ACC112 (cell line): ENCODE results near the gene DIO3.
"Not testable (repeated sequence)": the region's sequence is repeated elsewhere in the genome, so short reads cannot be mapped to it uniquely, and the experiment has no call there.

ENCODE experiments used
- H2AFZ ChIP-seq: fragments of 200-600 bp; sonication (generic); one replicate; pipeline ENCODE4 v1.6.0; 2017; ENCODE audit warnings: antibody characterized with exemption, low read length; ENCODE audit not compliant: unreplicated experiment
- H3K27ac ChIP-seq: fragments of 200-600 bp; sonication (generic); 2 replicates; pipeline ENCODE4 v1.5.1; 2014; ENCODE audit warnings: low read depth, mild to moderate bottlenecking, antibody characterized with exemption, low read length, moderate library complexity
- H3K27me3 ChIP-seq: fragments of 200-600 bp; sonication (generic); 2 replicates; pipeline ENCODE4 v1.6.1; 2014; ENCODE audit warnings: mild to moderate bottlenecking, antibody characterized with exemption, low read length, moderate library complexity, mixed read lengths; ENCODE audit not compliant: insufficient read depth
- H3K36me3 ChIP-seq: fragments of 200-600 bp; sonication (generic); 2 replicates; pipeline ENCODE4 v1.6.1; 2016; ENCODE audit warnings: mild to moderate bottlenecking, antibody characterized with exemption, low read length, moderate library complexity, mixed read lengths; ENCODE audit not compliant: insufficient read depth
- H3K4me1 ChIP-seq: fragments of 200-600 bp; sonication (generic); one replicate; pipeline ENCODE4 v1.6.1; 2016; ENCODE audit warnings: low read length, mixed read lengths; ENCODE audit not compliant: insufficient read depth, unreplicated experiment, control insufficient read depth
- H3K4me3 ChIP-seq: fragments of 200-600 bp; sonication (generic); 2 replicates; pipeline ENCODE4 v1.5.1; 2014; ENCODE audit warnings: mild to moderate bottlenecking, low read depth, low read length
- H3K79me2 ChIP-seq: fragments of 200-600 bp; sonication (generic); one replicate; pipeline ENCODE4 v1.6.0; 2016; ENCODE audit warnings: low read length; ENCODE audit not compliant: control insufficient read depth, unreplicated experiment, insufficient read depth

The DIO3 gene

DNA sequence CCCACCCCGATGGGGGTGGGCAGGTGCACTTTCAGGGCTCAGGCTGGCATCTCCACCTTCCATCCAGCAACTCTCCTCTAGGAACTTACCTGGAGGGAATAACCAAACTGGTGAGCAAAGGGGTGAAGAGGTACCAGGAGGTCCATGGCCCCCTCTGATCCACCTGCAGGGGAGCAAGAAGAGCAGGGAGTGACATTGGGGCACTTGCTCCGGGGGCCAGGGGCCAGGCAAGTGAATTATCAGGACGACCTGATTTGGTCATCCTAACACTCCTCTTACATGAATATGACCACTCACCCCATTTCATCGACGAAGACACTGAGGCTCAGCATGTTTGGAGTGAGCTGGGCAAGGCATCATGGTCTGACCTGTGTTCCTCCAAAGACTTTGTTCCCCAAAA, 6.0 kb downstream of the DIO3 start:
- no peaks in the 10 kb centered on the region for H3K36me3 ChIP-seq
- no peak overlapping the region for H3K4me3 ChIP-seq
- no peak overlapping the region for H3K27ac ChIP-seq
- H3K4me1 ChIP-seq = no peaks in the 10 kb centered on the region
- H3K27me3 ChIP-seq = peaks cover 54% of the 10 kb centered on the region
- H2AFZ ChIP-seq = no peak overlapping the region
- H3K79me2 ChIP-seq = no peaks in the 10 kb centered on the region

DNA sequence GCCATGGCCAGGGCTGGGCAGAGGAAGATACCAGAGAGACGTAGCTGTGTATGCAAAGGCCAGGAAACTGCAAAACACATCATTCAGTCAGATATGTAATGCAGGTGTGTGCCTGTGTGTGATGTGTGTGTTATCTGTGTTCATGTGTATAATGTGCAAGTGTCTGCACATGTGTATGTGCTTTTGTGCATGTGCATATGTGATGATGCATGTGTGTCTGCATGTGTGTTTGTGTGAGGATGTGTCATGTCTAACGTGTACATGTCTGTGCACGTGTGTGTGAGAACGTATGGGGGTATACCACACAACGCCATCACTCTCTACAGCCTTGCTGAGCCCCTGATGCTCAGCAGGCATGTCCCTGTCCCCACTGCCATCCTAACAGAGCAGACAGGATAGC, 9.7 kb downstream of the DIO3 start:
- H3K4me3 ChIP-seq = no peak overlapping the region
- H3K36me3 ChIP-seq = no peaks in the 10 kb centered on the region
- H3K79me2 ChIP-seq = no peaks in the 10 kb centered on the region
- no peak overlapping the region for H2AFZ ChIP-seq
- peaks cover 20% of the 10 kb centered on the region for H3K27me3 ChIP-seq
- no peak overlapping the region for H3K27ac ChIP-seq
- H3K4me1 ChIP-seq = no peaks in the 10 kb centered on the region

DNA sequence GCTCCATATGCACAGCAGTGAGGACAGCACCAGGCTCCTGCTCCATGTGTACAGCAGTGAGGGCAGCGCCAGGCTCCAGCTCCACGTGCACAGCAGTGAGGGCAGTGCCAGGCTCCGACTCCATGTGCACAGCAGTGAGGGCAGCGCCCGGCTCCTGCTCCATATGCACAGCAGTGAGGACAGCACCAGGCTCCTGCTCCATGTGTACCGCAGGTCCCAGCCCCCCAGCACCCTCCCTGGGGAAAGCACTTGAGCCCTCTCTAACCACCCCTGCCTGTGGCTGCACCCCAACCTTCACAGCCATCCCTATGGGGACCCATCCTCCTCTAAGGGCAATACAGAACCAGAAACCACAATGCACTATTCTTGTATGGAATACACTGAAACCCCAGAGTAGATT, 11.2 kb downstream of the DIO3 start:
- H3K79me2 ChIP-seq, H3K27ac ChIP-seq, H3K36me3 ChIP-seq, H3K27me3 ChIP-seq, H2AFZ ChIP-seq, H3K4me3 ChIP-seq, H3K4me1 ChIP-seq: not testable (repeated sequence)

DNA sequence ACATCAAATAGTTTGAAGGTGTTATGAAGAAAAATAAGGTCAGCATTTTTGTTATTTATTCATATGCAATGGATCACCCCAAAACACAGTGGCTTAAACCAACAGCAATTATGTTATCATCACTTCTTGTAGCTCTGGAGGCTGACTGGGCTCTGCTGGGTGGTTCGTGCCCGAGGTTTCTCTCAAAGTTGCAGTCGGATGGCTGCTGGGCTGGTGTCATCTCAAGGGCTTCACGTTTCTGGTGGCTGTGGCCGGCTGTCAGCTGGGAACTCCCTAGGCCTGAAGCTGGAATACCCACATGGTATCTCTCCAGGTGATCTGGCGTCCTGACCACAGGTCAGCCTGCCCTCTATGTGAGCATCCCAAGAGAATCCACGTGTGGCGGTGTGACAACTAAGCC, 12.0 kb downstream of the DIO3 start:
- no peak overlapping the region for H2AFZ ChIP-seq
- peaks cover 8% of the 10 kb centered on the region for H3K27me3 ChIP-seq
- no peak overlapping the region for H3K27ac ChIP-seq
- no peaks in the 10 kb centered on the region for H3K36me3 ChIP-seq
- H3K79me2 ChIP-seq = no peaks in the 10 kb centered on the region
- no peak overlapping the region for H3K4me3 ChIP-seq
- no peaks in the 10 kb centered on the region for H3K4me1 ChIP-seq

DNA sequence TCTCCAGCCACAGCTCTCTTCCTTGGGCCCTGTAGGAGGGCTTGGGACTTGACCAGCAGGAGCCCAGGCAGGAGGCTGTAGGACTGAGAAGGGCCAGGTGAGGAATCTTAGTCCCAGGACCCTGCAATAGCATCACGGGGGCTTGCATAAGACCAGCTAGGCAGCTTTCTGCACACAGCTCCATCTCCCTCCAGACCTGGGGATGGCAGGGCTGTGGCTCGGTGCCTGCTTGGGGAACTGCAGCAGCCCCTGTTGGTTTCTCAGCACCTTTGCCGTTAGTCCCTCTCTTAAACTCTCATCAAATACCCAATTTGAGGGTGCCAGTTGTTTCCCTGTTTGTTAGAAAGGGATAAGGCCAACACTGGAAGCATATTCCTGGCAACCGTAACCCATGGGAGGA, 14.3 kb downstream of the DIO3 start:
- H3K79me2 ChIP-seq = no peaks in the 10 kb centered on the region
- H3K4me3 ChIP-seq = no peak overlapping the region
- no peak overlapping the region for H2AFZ ChIP-seq
- H3K27ac ChIP-seq = no peak overlapping the region
- peaks cover 14% of the 10 kb centered on the region for H3K27me3 ChIP-seq
- H3K4me1 ChIP-seq = no peaks in the 10 kb centered on the region
- no peaks in the 10 kb centered on the region for H3K36me3 ChIP-seq

DNA sequence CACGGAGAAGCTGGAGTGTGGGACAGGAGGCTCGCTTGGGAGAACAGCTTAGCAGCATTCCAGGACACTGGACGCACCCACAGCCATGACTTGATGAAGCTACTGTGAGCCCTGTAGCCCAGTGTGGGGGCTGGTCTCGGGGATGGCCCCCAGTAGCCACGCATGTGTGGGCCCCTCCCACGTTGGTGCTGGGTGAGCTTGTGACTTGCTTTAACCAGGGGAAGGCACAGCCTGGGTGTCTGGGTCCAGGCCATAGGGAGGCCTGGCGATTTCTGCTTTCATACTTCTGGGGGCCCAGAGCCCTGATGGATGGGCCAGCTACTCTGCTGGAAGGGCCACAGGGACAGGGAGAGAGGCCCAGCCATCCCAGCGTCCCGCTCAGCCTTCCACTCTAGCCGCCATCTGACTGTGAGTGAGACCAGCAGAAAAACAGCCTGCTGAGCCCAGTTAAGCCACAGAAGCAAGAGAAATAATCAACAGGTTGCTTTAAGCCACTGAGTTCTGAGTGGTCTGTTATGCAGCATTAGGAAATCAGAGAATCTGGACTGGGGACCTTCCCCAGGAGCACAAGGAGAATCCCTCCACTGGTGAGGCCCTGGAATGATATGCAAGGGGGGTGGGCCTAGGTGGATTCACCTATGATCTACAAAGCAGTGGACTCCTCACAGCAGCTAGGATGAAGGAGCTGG, 16.1 kb downstream of the DIO3 start:
- H2AFZ ChIP-seq = no peak overlapping the region
- no peak overlapping the region for H3K27ac ChIP-seq
- H3K27me3 ChIP-seq = peaks cover 21% of the 10 kb centered on the region
- no peak overlapping the region for H3K4me3 ChIP-seq
- no peaks in the 10 kb centered on the region for H3K4me1 ChIP-seq
- no peaks in the 10 kb centered on the region for H3K79me2 ChIP-seq
- H3K36me3 ChIP-seq = no peaks in the 10 kb centered on the region

DNA sequence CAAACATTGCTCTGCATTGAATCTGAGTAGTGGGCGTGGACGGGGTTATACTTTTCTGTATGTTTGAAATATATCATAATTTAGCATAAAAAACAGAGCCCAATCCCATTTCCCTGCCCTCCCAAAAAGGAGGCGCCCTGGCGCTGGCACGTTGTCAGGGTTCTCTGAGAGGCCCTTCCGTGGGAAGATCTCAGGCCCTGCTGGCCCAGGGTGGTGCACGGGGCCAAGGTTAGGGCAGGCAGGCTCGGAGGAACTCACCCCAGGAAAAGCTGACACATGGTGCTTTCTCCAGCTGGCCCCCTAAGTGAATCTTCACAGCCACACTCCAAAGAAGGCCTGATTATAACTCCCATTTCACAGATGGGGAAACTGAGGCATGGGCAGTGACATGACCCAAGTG, 17.2 kb downstream of the DIO3 start:
- no peak overlapping the region for H3K27ac ChIP-seq
- peaks cover 23% of the 10 kb centered on the region; the same call in 1 of the 2 replicates for H3K27me3 ChIP-seq
- no peak overlapping the region for H3K4me3 ChIP-seq
- H3K36me3 ChIP-seq = no peaks in the 10 kb centered on the region
- H2AFZ ChIP-seq = no peak overlapping the region
- H3K4me1 ChIP-seq = no peaks in the 10 kb centered on the region
- H3K79me2 ChIP-seq = no peaks in the 10 kb centered on the region

DNA sequence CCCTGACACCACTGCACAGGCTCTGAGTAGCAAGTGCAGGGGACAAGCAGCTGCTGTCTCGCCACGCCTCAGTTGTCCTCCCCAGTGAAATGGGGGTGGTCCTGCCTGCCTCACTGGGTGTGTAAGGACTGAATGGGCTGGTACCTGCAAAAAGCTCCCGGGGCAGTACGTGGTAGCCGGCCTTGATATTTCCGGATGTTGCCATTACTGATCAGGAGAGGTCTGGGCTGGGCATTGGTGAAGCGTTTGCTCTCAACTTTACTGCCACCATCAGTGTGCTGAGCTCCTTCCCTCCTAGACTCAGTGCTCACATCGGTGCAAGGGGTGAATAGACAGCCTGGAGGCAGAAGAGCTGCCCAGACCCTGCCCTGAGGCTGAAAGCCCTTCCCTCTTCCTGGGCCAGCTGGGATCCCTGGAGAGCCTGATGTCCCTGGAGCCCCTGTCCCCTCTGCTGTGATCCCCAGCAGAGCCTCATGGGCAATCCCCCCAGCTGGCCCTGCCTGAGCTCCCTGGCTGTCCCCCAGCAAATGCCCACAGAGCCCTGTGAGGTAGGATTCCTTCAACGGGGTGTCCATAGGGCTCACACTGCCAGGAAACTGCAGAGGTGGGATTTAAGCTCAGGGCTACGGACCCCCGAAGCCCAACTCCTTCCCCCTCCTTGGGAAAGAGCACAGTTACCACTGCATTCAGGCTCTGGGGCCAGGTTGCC, 18.2 kb downstream of the DIO3 start:
- no peaks in the 10 kb centered on the region for H3K36me3 ChIP-seq
- H3K4me3 ChIP-seq = no peak overlapping the region
- H3K27ac ChIP-seq = no peak overlapping the region
- H2AFZ ChIP-seq = no peak overlapping the region
- peaks cover 23% of the 10 kb centered on the region; the same call in 1 of the 2 replicates for H3K27me3 ChIP-seq
- H3K79me2 ChIP-seq = no peaks in the 10 kb centered on the region
- no peaks in the 10 kb centered on the region for H3K4me1 ChIP-seq

DNA sequence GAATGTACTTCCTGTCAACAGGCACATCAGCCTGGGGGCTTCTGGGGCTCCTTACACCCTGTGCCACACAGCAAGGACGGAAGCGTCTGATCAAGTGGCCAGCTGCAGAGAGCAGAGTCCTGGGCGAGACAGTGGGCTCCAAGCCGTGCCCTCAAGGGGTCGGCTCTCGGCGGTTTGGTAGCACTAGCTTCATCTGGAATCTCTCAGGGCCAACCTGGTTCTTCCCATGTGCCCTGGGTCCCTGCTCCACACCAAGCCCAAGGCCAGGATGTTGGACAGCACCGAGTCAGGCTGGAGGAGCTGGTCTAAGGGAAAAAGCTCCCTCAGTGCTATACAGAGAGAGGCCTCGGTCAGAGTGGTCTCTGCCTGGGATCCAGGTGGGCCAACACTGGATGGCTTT, 20.5 kb downstream of the DIO3 start:
- Histone ChIP-seq H3K36me3 (no peaks in the 10 kb centered on the region), H3K27ac (no peak overlapping the region), H3K4me1 (no peaks in the 10 kb centered on the region), H3K27me3 (peaks cover 20% of the 10 kb centered on the region; the same call in 1 of the 2 replicates), H3K4me3 (no peak overlapping the region), H2AFZ (no peak overlapping the region), H3K79me2 (no peaks in the 10 kb centered on the region)

DNA sequence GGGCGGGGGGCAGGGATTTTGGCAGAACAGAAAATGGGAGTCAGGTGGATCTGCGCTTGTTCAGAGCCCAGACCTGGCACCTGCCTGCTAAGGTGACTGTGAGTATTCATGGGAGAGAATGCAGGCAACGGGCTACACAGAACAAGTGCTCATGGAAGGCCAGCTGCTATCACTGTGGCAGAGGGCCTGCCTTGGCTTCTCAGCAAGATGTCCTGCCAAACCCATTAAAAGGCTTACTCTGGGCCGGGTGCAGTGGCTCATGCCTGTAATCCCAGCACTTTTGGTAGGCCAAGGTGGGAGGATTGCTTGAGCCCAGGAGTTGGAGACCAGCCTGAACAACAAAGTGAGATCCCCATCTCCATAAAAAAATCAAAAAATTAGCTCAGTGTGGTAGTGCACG, 21.0 kb downstream of the DIO3 start:
- Histone ChIP-seq H3K79me2 (no peaks in the 10 kb centered on the region), H2AFZ (no peak overlapping the region), H3K4me3 (no peak overlapping the region), H3K27me3 (peaks cover 20% of the 10 kb centered on the region; the same call in 1 of the 2 replicates), H3K36me3 (no peaks in the 10 kb centered on the region), H3K27ac (no peak overlapping the region), H3K4me1 (no peaks in the 10 kb centered on the region)
